ENCODE data around the gene LPCAT3.
"Not testable (repeated sequence)": the region's sequence is repeated elsewhere in the genome, so short reads cannot be mapped to it uniquely, and the experiment has no call there.

The LPCAT3 gene

DNA sequence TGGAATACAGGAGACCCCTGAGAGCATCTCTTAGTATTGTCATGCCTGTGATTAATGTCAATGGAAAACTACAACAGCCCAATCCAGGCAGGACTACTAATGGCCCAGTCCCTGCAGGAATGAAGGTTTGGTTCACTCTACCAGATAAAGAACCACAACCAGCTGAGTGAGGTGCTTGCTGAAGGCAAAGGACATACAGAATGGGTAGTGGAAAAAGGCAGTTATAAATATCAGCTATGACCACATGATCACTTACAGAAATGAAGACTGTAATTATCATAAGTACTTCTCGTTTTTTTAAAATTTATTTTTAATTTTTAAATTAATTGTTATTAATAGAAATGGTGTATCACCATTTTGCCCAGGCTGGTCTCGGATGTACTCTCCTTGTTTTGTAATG, 17.2 kb upstream of the LPCAT3 start:
- DNase-seq = no peak

- DNase-seq = no peak
Observed at GRCh38 chr12:7034464-7034863, 16.2 kb upstream of the LPCAT3 start.

DNA sequence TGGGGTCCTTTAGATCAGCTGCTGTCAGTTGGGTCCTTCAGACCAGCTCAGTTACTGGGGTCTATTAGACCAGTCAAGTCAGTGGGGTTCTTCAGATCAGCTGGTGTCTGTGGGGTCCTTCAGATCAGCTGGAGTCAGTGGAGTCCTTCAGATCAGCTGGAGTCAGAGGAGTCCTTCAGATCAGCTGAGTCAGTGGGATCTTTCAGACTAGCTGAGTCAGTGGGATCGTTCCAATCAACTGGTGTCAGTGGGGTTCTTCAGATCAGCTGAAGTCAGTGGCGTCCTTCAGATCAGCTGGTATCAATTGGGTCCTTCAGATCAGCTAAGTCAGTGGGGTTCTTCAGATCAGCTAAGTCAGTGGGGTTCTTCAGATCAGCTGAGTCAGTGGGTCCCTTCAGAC, 14.7 kb upstream of the LPCAT3 start:
- DNase-seq = no peak

GRCh38 chr12:7031306-7031705, 13.0 kb upstream of the LPCAT3 start:
- no peak for DNase-seq

DNA sequence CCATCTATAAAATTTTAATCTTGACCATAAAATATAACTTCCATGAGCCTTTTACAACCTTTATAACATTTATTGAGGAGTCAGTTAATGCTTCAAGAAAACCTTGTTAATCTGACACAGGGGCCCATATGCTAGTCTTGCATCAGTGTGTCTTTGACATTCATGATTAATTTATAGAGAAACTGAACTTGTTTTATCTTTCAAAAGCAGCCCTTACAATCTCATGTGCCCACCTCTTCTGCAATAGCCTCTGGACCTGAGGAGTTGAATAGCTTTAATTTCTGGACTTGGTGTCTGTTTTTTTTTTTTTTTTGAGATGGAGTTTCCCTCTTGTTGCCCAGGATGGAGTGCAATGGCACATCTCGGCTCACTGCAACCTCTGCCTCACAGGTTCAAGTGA, 8.6 kb upstream of the LPCAT3 start:
- no peak for DNase-seq

GRCh38 chr12:7023114-7023513, 4.8 kb upstream of the LPCAT3 start:
- DNase-seq = no peak

DNA sequence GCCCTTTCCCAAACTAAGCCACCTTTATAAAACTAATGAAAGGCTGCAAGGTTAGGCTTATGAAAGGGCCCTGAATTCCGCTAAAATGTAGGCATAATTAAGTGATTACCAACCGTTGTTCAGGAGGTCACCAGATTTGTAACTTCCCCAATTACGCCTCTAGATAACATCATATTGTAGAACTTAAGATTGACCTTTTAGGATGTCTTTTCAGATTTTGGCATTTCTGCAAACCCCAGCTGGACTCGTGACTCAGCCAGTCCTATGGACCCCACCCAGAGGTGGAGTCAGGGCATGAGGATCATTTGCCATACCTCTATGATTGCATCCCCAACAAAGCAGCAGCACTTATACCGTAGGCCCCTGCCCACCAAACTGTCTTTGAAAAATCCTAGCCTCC, 3.7 kb upstream of the LPCAT3 start:
- no peak for DNase-seq

DNA sequence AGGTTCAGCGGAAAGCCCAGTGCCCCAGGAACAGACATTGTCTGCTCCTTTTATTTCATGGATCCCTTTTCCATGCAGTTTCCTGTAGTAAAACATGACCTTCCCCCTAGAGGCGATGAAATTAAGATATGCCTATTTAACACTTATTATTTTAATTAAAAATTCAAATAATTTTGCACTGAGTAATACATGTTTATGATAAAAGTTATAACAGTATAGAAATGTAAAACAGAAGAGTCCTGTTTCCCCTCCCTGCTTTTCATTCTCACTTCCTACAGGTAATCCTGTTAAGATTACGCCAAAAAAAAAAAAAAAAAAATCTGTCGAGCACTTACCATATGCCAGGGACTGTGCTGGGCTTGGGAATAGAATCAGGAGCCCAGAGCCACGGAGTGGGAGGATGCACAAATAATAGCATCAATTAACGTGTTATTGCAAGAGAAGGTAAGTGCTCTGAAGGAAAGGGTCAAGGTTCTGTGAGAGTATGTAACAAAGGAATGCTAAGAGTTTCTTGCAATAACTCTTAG, 830 bp upstream of the LPCAT3 start:
- DNase-seq = no peak

- peak; percentile 18 for DNase-seq
Observed at GRCh38 chr12:7017870-7018349, 366 bp downstream of the LPCAT3 start.

DNA sequence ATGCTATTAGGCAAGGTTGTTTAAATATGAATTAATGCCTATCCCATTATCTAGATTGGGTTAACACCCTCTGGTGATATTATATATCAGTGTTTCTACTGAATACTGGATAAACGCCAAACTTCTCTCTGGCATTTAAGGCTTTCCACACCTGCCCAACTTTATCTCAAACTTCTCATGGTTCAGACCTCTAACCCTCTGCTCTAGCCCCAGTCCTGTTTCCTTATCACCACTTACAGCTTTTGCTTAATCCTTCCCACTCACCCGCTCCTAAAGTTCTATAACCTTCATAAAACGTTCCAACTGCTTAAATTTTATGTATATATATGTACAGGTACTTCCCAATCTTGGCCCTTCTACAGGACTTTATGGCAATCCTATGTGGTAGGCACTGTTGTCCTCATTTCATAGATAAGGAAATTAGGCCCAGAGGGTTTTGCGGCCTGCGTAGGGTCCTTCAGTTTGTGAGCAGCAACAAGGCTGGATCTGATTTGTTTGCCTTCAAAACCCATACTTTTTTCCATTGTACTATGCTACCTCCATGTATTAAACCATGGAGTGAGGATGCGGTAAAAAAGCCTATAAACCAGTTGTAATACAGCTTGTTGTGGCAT, 1.2 kb downstream of the LPCAT3 start:
- DNase-seq = no peak

- DNase-seq = no peak
Observed at GRCh38 chr12:7015555-7016370, 2.5 kb downstream of the LPCAT3 start.

DNA sequence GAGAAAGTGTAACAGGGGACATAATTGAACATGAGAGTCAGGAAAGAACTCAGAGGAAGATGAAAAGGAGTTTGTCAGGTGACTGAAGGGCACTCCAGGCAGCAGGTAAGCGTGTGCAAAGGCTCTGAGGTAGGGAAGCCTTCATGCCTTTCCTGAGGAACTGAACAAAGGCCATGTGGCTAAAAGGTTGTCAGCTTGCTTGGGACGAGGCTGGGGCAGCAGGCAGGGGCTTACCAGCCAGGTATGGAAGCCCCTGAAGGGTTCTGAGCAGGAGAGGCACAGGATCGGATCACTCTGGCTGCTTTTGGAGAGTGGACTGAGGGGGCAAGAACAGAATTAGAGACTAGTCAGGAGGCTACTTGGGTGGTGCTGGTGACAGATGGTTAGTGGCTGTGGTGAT, 5.2 kb downstream of the LPCAT3 start:
- no peak for DNase-seq

- DNase-seq = no peak
Observed at GRCh38 chr12:7012024-7012607, 6.2 kb downstream of the LPCAT3 start.

GRCh38 chr12:7011398-7011797, 6.9 kb downstream of the LPCAT3 start:
- DNase-seq = not testable (repeated sequence)

DNA sequence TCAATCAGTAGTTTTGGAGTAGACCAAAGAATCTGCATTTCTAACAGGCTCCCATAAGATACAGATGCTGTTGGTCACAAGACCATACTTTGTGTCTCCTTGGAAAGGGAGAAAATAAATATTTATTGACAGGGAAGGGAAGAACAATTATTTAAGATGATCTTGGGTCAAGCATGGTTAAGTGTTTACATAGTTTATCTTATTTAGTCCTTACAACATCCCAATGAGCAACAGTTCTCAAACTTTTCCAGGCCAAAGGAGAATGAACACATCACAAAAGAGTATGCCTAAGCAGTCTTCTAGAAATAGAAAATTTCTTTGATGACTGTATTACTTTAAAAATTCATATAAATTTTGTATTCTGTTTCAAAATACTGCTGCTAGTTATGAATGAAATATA, 8.8 kb downstream of the LPCAT3 start:
- no peak for DNase-seq

GRCh38 chr12:7008864-7009263, 9.4 kb downstream of the LPCAT3 start:
- DNase-seq = no peak

GRCh38 chr12:7006639-7007038, 11.6 kb downstream of the LPCAT3 start:
- no peak for DNase-seq

DNA sequence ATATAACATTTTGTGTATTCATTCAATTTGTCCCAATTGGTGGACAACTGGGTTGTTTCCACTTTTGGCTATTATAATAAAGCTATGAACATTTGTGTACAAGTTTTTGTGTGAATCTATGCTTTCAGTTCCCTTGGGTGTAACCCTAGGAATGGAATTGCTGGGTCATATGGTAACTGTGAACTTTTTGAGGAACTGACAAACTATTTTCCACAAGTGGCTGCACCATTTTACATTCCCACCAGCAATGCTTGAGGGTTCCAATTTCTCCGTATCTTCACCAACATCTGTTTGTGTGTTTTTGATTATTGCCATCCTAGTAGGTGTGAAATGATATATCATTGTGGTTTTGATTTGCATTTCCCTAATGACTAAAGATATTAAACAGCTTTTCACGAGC, 13.0 kb downstream of the LPCAT3 start:
- DNase-seq = no peak

- DNase-seq = no peak
Observed at GRCh38 chr12:7004840-7005239, 13.4 kb downstream of the LPCAT3 start.

DNA sequence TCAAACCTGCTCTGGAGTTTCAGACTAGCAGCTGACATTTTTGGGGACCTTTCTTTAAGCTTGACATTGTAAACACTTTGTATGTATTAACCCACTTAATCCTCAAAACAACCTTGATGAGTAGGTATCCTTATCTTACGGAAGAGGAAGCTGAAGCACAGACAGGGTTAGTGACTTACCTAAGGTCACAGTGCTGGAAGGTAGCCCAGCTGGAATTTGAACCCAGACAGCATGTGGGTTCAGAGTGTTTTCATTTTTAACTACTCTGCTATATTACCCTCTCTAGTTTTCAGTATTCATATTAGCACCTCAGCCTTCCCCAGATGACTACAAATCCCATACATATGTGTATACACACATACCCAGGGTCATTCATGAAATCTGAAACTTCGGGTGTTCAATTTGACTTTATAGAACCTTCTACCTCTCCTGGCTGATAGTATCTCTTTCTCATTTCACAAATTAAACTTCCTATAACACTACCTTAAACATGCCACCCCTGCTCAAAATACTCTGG, 13.9 kb downstream of the LPCAT3 start:
- no peak for DNase-seq

DNA sequence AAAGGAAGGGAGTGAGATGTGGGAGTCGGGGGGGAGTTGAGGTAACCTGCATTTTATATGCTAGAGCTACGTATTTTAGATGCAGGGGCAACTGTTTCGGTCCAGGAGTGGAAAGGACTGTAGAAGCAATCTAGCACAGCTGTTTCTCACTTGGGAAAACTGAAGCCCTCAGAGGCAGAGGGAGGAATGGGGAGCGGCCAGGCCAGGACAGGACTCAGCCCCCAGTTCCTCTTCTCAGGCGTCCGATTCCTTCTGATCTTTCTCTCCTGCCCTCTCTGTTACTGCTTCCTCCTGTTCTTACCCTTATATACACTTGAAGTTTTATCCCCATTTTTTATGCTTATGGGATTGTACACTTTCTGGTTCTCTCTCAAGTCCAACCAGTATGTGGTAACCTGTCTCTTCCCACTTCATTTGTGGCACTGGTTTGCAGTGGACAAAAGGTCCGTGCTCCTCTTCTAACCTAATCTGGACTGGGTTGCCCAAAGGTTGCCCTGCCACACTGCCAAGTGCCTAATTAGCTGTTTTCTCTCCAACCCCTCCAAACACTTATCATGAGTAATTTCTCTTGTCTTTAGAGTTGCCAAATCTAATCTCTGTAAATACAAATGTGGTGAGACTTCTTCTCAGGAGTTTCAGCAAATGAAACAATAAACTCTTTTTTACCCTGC, 16.2 kb downstream of the LPCAT3 start:
- DNase-seq = no peak

- DNase-seq = no peak
Observed at GRCh38 chr12:6998715-6999451, 19.4 kb downstream of the LPCAT3 start.

Data from SHP77 treated with DMSO at 0.1 percent for 48 hours (cell line).